GM12878 (cell line): ENCODE measurements around the gene DNAH5. TPM values are rescaled to one million over a fixed set of nuclear protein-coding genes. Genes with fewer than 3 reads are reported as not detected.

ENCODE experiments used
- ATAC-seq: fragments of 200-7000 bp; cut with Tn5 transposase; 3 replicates; pipeline ENCODE4 v1.9.1; 2020; ENCODE audit warnings: mild to moderate bottlenecking, moderate library complexity
- BruUV-seq: library from RNA; stranded (reverse); fragments of 400-500 nt; replicated peaks from 2 replicates; lab custom pipeline; 2021; lab: Mats Ljungman, UMichigan
- CTCF ChIA-PET: fragments of 300-600 bp; sonication (Branson Sonifier 250); formaldehyde crosslinking; extraction: SDS; loops from one replicate; lab custom pipeline; 2021; ENCODE audit warnings: inconsistent platforms; lab: Yijun Ruan, JAX
- POLR2A ChIA-PET: fragments of 350-600 bp; formaldehyde crosslinking; extraction: SDS; loops from one replicate; lab custom pipeline; 2021; ENCODE audit warnings: inconsistent platforms; lab: Charles Lee
- RAD21 ChIA-PET: fragments of 300-600 bp; sonication (Branson Sonifier 250); formaldehyde crosslinking; loops from one replicate; lab custom pipeline; 2023; ENCODE audit warnings: antibody characterized with exemption; ENCODE audit not compliant: unreplicated experiment; lab: Charles Lee
- SMC1A ChIA-PET: fragments of 300-600 bp; sonication (Branson Sonifier 250); formaldehyde crosslinking; loops from one replicate; lab custom pipeline; 2023; ENCODE audit not compliant: unreplicated experiment, uncharacterized antibody; lab: Charles Lee
- DNase-seq: peaks from one replicate; pipeline ENCODE4 v3.0.0-alpha.2; 2011; ENCODE audit warnings: low read depth, low spot score
- FAIRE-seq: peaks from 3 replicates; lab custom pipeline; 2011; peaks lifted over from hg19 to GRCh38; lab: Jason Lieb, UNC
- H2AFZ ChIP-seq: 2 replicates; pipeline ENCODE4 v1.6.0; 2011; ENCODE audit warnings: low read depth, low read length, control low read depth; ENCODE audit not compliant: control insufficient read depth
- H3K27ac ChIP-seq: 2 replicates; pipeline ENCODE4 v1.5.1; 2011; ENCODE audit warnings: control low read depth; ENCODE audit not compliant: control insufficient read depth, insufficient read depth
- H3K27me3 ChIP-seq, 2 experiments: replicated peaks in 1 of 2; 2 replicates each; pipeline versions ENCODE4 v1.6.0 to v1.6.1; 2011; ENCODE audit warnings: low read length in 1 of 2; ENCODE audit not compliant: control insufficient read depth in 2 of 2, insufficient read depth in 2 of 2
- H3K36me3 ChIP-seq, 2 experiments: 2 replicates each; pipeline ENCODE4 v1.5.1; 2011; ENCODE audit warnings: low read length in 1 of 2; ENCODE audit not compliant: control insufficient read depth in 2 of 2, insufficient read depth in 2 of 2
- H3K4me1 ChIP-seq: 2 replicates; pipeline ENCODE4 v1.6.1; 2011; ENCODE audit warnings: mild to moderate bottlenecking, low read length, moderate library complexity, mixed read lengths; ENCODE audit not compliant: control insufficient read depth, insufficient read depth
- H3K4me2 ChIP-seq: 2 replicates; pipeline ENCODE4 v1.6.0; 2011; ENCODE audit warnings: control low read depth; ENCODE audit not compliant: control insufficient read depth, insufficient read depth
- H3K4me3 ChIP-seq: fragments of 200-600 bp; sonication (generic); 2 replicates; pipeline ENCODE4 v1.5.1; 2016
- H3K79me2 ChIP-seq: 2 replicates; pipeline ENCODE4 v1.6.0; 2011; ENCODE audit warnings: low read length; ENCODE audit not compliant: control insufficient read depth, insufficient read depth
- H3K9ac ChIP-seq: 2 replicates; pipeline ENCODE4 v1.8.0; 2011; ENCODE audit warnings: low read length, control low read depth, mixed read lengths; ENCODE audit not compliant: control insufficient read depth, insufficient read depth
- H3K9me3 ChIP-seq: replicated peaks from 3 replicates; pipeline ENCODE4 v1.5.1; 2011; ENCODE audit warnings: mild to moderate bottlenecking, low read length; ENCODE audit not compliant: control insufficient read depth, insufficient read depth
- H4K20me1 ChIP-seq: 2 replicates; pipeline ENCODE4 v1.6.0; 2011; ENCODE audit not compliant: control insufficient read depth, insufficient read depth
- CBX5 ChIP-seq: sonication (generic); IDR thresholded peaks from 2 replicates; pipeline ENCODE4 v1.6.1; 2016; ENCODE audit warnings: low read depth, moderate library complexity, mild to moderate bottlenecking, inconsistent platforms
- CTCF ChIP-seq, 3 experiments: IDR thresholded peaks in 2 of 3; conservative IDR thresholded peaks in 1 of 3; 2 replicates each; pipeline ENCODE4 v1.5.1; 2011; ENCODE audit warnings: low read depth in 3 of 3, low read length in 3 of 3, mild to moderate bottlenecking in 3 of 3, control low read depth in 2 of 3, moderate library complexity in 2 of 3, inconsistent platforms in 1 of 3, mixed read lengths in 1 of 3; ENCODE audit not compliant: control insufficient read depth in 2 of 3, insufficient read depth in 1 of 3; ENCODE audit errors: extremely low read depth in 1 of 3
- FOXM1 ChIP-seq: IDR thresholded peaks from 2 replicates; pipeline ENCODE4 v1.6.1; 2012; ENCODE audit warnings: low read depth, mild to moderate bottlenecking, inconsistent platforms, low read length, moderate library complexity
- HDAC2 ChIP-seq: fragments of 200-600 bp; sonication (generic); IDR thresholded peaks from 2 replicates; pipeline ENCODE4 v1.6.1; 2017
- IRF4 ChIP-seq: IDR thresholded peaks from 2 replicates; pipeline ENCODE4 v1.6.1; 2011; ENCODE audit warnings: low read depth, low read length
- POU2F2 ChIP-seq: IDR thresholded peaks from 3 replicates; pipeline ENCODE4 v1.6.1; 2011; ENCODE audit warnings: low read depth, mild to moderate bottlenecking, low read length, borderline replicate concordance
- RAD21 ChIP-seq: IDR thresholded peaks from 2 replicates; pipeline ENCODE4 v1.6.1; 2011; ENCODE audit warnings: mild to moderate bottlenecking, low read depth, low read length, moderate library complexity; ENCODE audit not compliant: insufficient read depth
- SMAD5 ChIP-seq: IDR thresholded peaks from 2 replicates; pipeline ENCODE4 v1.6.1; 2016; ENCODE audit warnings: antibody characterized with exemption, low read depth
- SMC3 ChIP-seq: IDR thresholded peaks from 2 replicates; pipeline ENCODE4 v1.6.1; 2011; ENCODE audit warnings: low read length, improper control_type of control experiment, borderline replicate concordance
- SP1 ChIP-seq: IDR thresholded peaks from one replicate; pipeline ENCODE4 v1.6.1; 2011; ENCODE audit warnings: low read depth, low read length
- WRNIP1 ChIP-seq: IDR thresholded peaks from 2 replicates; pipeline ENCODE4 v1.6.1; 2011; ENCODE audit warnings: low read depth, low read length, improper control_type of control experiment, borderline replicate concordance
- YY1 ChIP-seq: IDR thresholded peaks from 2 replicates; pipeline ENCODE4 v1.6.1; 2011; ENCODE audit warnings: low read depth, mild to moderate bottlenecking, low read length
- WGBS: methylation state at CpG from one replicate; pipeline ENCODE4 v1.1.6; 2016; ENCODE audit warnings: low lambda C conversion rate; ENCODE audit not compliant: insufficient replicate concordance, insufficient coverage; ENCODE audit errors: missing lambda C conversion rate; 5-methylcytosine and 5-hydroxymethylcytosine counted together
- in situ Hi-C: fragments of 300-500 bp; cut with MboI; formaldehyde crosslinking; loops from 9 replicates; pipeline ENCODE4 v1.14.3; 2018; ENCODE audit warnings: mixed read lengths
- intact Hi-C: fragments of 100-400 bp; cut with micrococcal nuclease; formaldehyde crosslinking; loops from one replicate; pipeline ENCODE4 v1.14.2; 2022; ENCODE audit not compliant: unreplicated experiment
- polyA plus RNA-seq, 11 experiments: library from polyadenylated mRNA; depleted of rRNA in 4 of 11; unstranded in 6 of 11; stranded (reverse) in 5 of 11; fragments of >200 nt; fragmentation: Nextera tagmentation in 4 of 11; fragmentation: Illumina TruSeq in 1 of 11; extraction: Ambion mirVana in 4 of 11; extraction: Trizol in 1 of 11; gene quantifications; 1 replicate in 1 of 11; 2 replicates in 10 of 11; pipeline versions ENCODE4 v1.2.1 to v1.2.3, GENCODE V29; 2011 to 2016; ENCODE audit warnings: inconsistent platforms in 2 of 11, missing spikeins in 2 of 11, low read depth in 1 of 11
- total RNA-seq, 4 experiments: library from RNA; depleted of rRNA in 3 of 4; stranded (reverse); fragments of >200 nt in 3 of 4; fragmentation: Illumina TruSeq in 1 of 4; extraction: Trizol in 1 of 4; gene quantifications; 2 replicates each; pipeline versions ENCODE4 v1.2.1 to v1.2.3, GENCODE V29; 2013 to 2021

DNAH5 gene
- total and polyA plus RNA-seq, 10 of the 15 experiments (the other 5 are each of a cell fraction or from before 2014, with no cell fraction given) = under 0.01 to 0.30 (median 0.07) TPM; not detected in 7

GRCh38 chr5:13989832-13990231 is 45.3 kb upstream of the DNAH5 start:
- in situ Hi-C loops = loop anchor here (5.0 to 25.0 kb wide), 3 partner anchors 292 to 657 kb away; no protein-coding TSS in a partner anchor
- CTCF ChIA-PET = interaction anchor here (1.0 to 4.9 kb wide), 4 partner anchors 281 to 665 kb away, joined by 3 to 32 read pairs (median 10); no protein-coding TSS in a partner anchor

GRCh38 chr5:13987843-13988464 is 43.5 kb upstream of the DNAH5 start:
- Histone ChIP-seq H2AFZ (no peak overlapping the region), H4K20me1 (no peaks in the 10 kb centered on the region), H3K79me2 (no peaks in the 10 kb centered on the region), H3K9ac (no peak overlapping the region), H3K27me3 (peaks cover 0 to 2% of the 10 kb centered on the region in 2 experiments; a peak in 1 of 4 replicates), H3K4me1 (no peaks in the 10 kb centered on the region), H3K27ac (no peak overlapping the region), H3K4me2 (no peak overlapping the region), H3K9me3 (no peaks in the 10 kb centered on the region), H3K36me3 (no peaks in the 10 kb centered on the region), H3K4me3 (no peak overlapping the region)
- WGBS = 10% methylated on average over 7 of the region's 7 CpGs
- in situ Hi-C loops (loop anchor here (5.0 to 25.0 kb wide), 3 partner anchors 294 to 659 kb away; no protein-coding TSS in a partner anchor), intact Hi-C loops (loop anchor here (2.0 to 5.0 kb wide), 2 partner anchors 364 to 661 kb away; no protein-coding TSS in a partner anchor)
- SMC1A ChIA-PET = interaction anchor here (0.6 to 2.7 kb wide), 9 partner anchors 17 to 662 kb away, joined by 3 to 8 read pairs (median 5); no protein-coding TSS in a partner anchor
- CTCF ChIA-PET = interaction anchor here (0.6 to 4.9 kb wide), 10 partner anchors 24 to 688 kb away, joined by 3 to 32 read pairs (median 3); no protein-coding TSS in a partner anchor
- BruUV-seq = no TSS peak
- DNase-seq (no peak), ATAC-seq (peak; percentile 84), FAIRE-seq (peak; percentile 90)
- TF ChIP-seq CBX5 (no peak), RAD21 (peak; percentile 97), YY1 (0 out of 2 replicates have a peak, but pooled peaks have one; percentile 50), SP1 (no peak), CTCF (IDR thresholded peaks at IDR 0.05 in 2 of 3, conservative IDR thresholded peaks at IDR 0.05 in 1 of 3; ENCODE audit: control insufficient read depth in 2 of 3, extremely low read depth in 1 of 3, insufficient read depth in 1 of 3, low read depth in 3 of 3, low read length in 3 of 3) (peak; percentile 70 to 89 (median 83)), SMC3 (peak; percentile 87), POU2F2 (0 out of 3 replicates have a peak, but pooled peaks have one; percentile 15), IRF4 (0 out of 2 replicates have a peak, but pooled peaks have one; percentile 15)
- RAD21 ChIA-PET = interaction anchor here (0.7 to 1.8 kb wide), 2 partner anchors 77 to 661 kb away, joined by 3 to 8 read pairs; no protein-coding TSS in a partner anchor
- POLR2A ChIA-PET = no interaction called here

More at GRCh38 chr5:13989832-13990231, 45.3 kb upstream of the DNAH5 start:
- ChIA-PET SMC1A (interaction anchor here (0.6 to 3.9 kb wide), 6 partner anchors 62 to 667 kb away, joined by 3 to 11 read pairs (median 4); no protein-coding TSS in a partner anchor), POLR2A (no interaction called here)
- ATAC-seq = no peak
- H3K9ac ChIP-seq = no peak overlapping the region
- H3K4me3 ChIP-seq = no peak overlapping the region
- no peak overlapping the region for H3K4me2 ChIP-seq
- H3K9me3 ChIP-seq = no peaks in the 10 kb centered on the region
- no peaks in the 10 kb centered on the region for H3K4me1 ChIP-seq
- TF ChIP-seq WRNIP1 (no peak), FOXM1 (no peak), HDAC2 (no peak), SMAD5 (no peak)
- TF ChIP-seq, all 136 proteins: peak for 0
- RAD21 ChIA-PET = interaction anchor here (1.2 kb wide), 1 partner anchor 659 kb away, joined by 3 read pairs; no protein-coding TSS in a partner anchor
- WGBS = 29% methylated on average over 2 of the region's 2 CpGs
- Histone ChIP-seq H3K79me2 (no peaks in the 10 kb centered on the region), H2AFZ (no peak overlapping the region), H3K27ac (no peak overlapping the region), H3K36me3 (no peaks in the 10 kb centered on the region), H3K27me3 (peaks cover 0 to 4% of the 10 kb centered on the region in 2 experiments; a peak in 1 of 4 replicates), H4K20me1 (no peaks in the 10 kb centered on the region)
- no TSS peak for BruUV-seq
- DNase-seq (no peak), FAIRE-seq (no peak)
- intact Hi-C loops = loop anchor here (2.0 to 5.0 kb wide), 3 partner anchors 222 to 659 kb away; no protein-coding TSS in a partner anchor
